Esophagus squamous epithelium (tissue), 4 donors: ENCODE measurements around the gene TNN.

Experiments used
- CTCF ChIP-seq, 6 experiments: fragments of 450-650 bp in 4 of 6; fragments of 200-600 bp in 2 of 6; sonication (generic) in 2 of 6; IDR thresholded peaks; one replicate each; pipeline ENCODE4 v1.5.1; 2016 to 2019; ENCODE audit warnings: antibody characterized with exemption in 6 of 6, mild to moderate bottlenecking in 4 of 6, moderate library complexity in 4 of 6
- POLR2A ChIP-seq, 4 donors: fragments of 450-650 bp; IDR thresholded peaks; one replicate each; pipeline ENCODE4 v1.6.1; 2017; ENCODE audit warnings: antibody characterized with exemption in 4 of 4, mild to moderate bottlenecking in 4 of 4, moderate library complexity in 3 of 4

GRCh38 chr1:175024773-175025172 lies 42.9 kb upstream of the TNN start:
- TF ChIP-seq CTCF (IDR thresholded peaks at IDR 0.05) (no peak), POLR2A (IDR thresholded peaks at IDR 0.05) (no peak)
